Ramos (cell line): ENCODE data around the gene SVOP.

Source experiments
- in situ Hi-C: fragments of 300-500 bp; cut with MboI; formaldehyde crosslinking; loops from one replicate; pipeline ENCODE4 v1.14.3; 2022; ENCODE audit warnings: low sequenced_read_pairs; ENCODE audit not compliant: unreplicated experiment

Gene SVOP

GRCh38 chr12:108981835-108982234 lies 39.0 kb downstream of the SVOP start:
- in situ Hi-C loops: no loop called here

GRCh38 chr12:108980831-108981618 lies 39.8 kb downstream of the SVOP start:
- in situ Hi-C loops: no loop called here

GRCh38 chr12:108977360-108977759 lies 43.5 kb downstream of the SVOP start:
- in situ Hi-C loops: no loop called here

GRCh38 chr12:108975024-108975593 lies 45.8 kb downstream of the SVOP start:
- in situ Hi-C loops: no loop called here

- in situ Hi-C loops: no loop called here
These were observed 47.2 kb downstream of the SVOP start for GRCh38 chr12:108973629-108974152.

- in situ Hi-C loops: no loop called here
These were observed 48.5 kb downstream of the SVOP start for GRCh38 chr12:108972358-108972757.

- in situ Hi-C loops: no loop called here
These were observed 51.2 kb downstream of the SVOP start for GRCh38 chr12:108969622-108970021.

- in situ Hi-C loops: no loop called here
These were observed 52.9 kb downstream of the SVOP start for GRCh38 chr12:108967869-108968540.

GRCh38 chr12:108966378-108967151 lies 54.3 kb downstream of the SVOP start:
- in situ Hi-C loops: no loop called here

DNA sequence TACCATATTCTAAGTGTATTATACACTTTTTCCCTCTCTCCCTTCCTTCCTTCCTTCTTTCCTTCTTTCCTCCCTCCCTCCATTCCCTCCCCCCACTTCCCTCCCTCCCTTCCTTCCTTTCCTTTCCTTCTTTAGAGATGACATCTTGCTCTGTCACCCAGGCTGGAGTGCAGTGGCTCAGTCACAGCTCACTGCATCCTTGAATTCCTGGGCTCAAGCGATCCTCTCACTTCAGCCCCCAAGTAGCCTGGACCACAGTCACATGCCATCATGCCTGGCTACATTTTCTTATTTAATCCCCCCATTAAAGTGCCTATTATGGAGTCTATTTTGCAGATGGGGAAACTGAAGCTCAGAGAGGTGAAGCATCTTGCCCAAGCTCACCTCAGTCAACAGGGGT lies 55.0 kb downstream of the SVOP start:
- in situ Hi-C loops: no loop called here

- in situ Hi-C loops: no loop called here
These were observed 56.2 kb downstream of the SVOP start for GRCh38 chr12:108964371-108965352.

DNA sequence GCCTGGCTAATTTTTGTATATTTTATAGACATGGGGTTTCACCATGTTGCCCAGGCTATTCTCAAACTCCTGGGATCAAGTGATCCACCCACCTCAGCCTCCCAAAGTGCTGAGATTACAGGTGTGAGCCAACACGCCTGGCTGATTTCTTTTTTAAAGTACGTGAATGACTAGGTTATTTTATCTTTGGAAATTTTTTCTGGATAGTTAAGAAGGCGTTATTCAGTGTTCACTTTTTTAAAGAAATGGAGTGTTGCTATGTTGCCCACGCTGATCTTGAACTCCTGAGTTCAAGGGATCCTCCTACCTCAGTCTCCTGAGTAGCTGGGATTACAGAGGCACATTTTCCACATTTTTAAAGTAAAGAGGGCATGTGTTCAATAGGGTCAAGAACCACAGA lies 58.6 kb downstream of the SVOP start:
- in situ Hi-C loops: no loop called here

- in situ Hi-C loops: loop anchor here (5.0 kb wide), 1 partner anchor 132 kb away; the partner anchor contains the start of gene ALKBH2
These were observed 60.9 kb downstream of the SVOP start for GRCh38 chr12:108959748-108960655.

- in situ Hi-C loops: loop anchor here (5.0 kb wide), 1 partner anchor 137 kb away; the partner anchor contains the start of gene ALKBH2
These were observed 65.5 kb downstream of the SVOP start for GRCh38 chr12:108955225-108955835.

DNA sequence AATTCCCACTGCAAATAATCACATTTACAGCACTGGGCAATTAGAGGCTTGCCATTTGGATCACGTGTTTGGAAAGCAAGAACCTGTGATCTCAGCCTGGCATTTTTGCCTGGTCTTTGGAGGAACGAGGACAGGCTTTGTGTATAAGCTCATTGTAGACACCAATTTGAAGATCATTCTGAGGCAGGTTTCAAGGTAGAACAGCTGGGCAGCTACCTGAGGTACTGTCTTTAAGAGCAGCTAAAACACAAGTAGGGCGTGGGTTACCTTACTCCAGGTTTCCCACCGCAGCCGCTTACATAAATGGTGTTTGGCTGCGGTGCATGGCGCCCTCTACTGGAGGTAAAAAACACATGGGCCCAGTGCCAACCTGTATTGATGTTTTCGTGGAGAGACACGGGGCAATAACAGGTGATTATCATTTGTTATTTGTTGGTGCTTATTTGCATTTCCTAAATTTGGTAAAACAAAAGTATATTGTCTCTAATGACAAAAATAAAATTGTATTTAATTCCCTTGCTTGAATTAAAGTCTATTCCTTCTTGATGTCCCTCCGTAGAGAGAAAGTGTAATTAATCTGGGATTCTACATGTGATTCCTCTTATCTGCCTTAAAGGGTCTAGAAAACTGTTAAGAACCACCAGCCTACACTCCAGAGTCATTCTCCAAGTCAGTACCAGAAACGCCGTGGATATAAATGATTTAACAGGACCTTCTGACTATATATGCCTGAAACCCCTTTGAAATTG lies 69.7 kb downstream of the SVOP start:
- in situ Hi-C loops: loop anchor here (5.0 kb wide), 1 partner anchor 384 kb away; no protein-coding TSS in a partner anchor

GRCh38 chr12:108949976-108950375 lies 70.9 kb downstream of the SVOP start:
- in situ Hi-C loops: loop anchor here (5.0 kb wide), 1 partner anchor 383 kb away; no protein-coding TSS in a partner anchor

DNA sequence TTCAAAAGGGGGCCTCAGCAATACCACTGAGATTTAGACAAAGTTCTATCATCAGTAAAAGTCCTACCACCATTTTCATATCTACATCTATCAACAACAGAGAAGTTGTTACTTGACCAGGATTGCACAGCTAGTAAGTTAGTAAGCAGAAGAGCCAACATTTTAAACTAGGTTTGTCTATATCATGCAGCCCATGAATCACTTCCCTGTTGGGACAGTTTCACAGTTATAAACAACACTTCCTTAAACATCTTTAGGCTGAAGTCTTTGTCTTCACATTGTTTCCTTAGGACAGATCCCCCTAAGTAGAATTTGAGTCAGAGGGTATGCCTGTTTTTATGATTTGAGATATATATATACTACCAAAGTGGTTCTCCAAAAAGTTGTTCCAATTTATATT lies 72.5 kb downstream of the SVOP start:
- in situ Hi-C loops: no loop called here
